HL-60/S4 (cell line): ENCODE data around the gene FITM2.
"Not testable (repeated sequence)": the region's sequence is repeated elsewhere in the genome, so short reads cannot be mapped to it uniquely, and the experiment has no call there.

ENCODE experiments used
- in situ Hi-C: fragments of 300-500 bp; cut with MboI; formaldehyde crosslinking; loops from 2 replicates; pipeline ENCODE4 v1.14.3; 2022; ENCODE audit warnings: low sequenced_read_pairs

The FITM2 gene

GRCh38 chr20:44334306-44334705 is 23.3 kb upstream of the FITM2 start:
- in situ Hi-C loops = no loop called here

DNA sequence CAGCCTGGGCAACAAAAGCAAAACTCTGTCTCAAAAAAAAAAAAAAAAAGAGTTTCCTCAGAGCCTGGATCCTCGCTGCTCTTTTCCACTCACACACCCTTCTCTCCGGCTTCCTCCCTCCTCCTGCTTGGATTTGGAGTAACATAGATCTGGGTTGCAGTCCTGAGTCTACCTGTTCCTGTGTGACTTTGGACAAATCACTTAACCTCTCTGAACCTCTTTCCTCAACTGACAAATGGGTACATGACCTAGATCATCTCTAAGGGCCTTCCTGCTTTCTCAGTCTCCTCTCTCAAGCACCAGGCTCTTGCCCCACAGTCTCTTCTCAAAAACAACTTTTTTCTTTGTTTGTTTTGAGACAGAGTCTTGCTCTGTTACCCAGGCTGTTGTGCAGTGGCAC is 20.2 kb upstream of the FITM2 start:
- in situ Hi-C loops = no loop called here

- in situ Hi-C loops = no loop called here
Observed at GRCh38 chr20:44328428-44328827, 17.4 kb upstream of the FITM2 start.

GRCh38 chr20:44327748-44328147 is 16.7 kb upstream of the FITM2 start:
- in situ Hi-C loops = not testable (repeated sequence)

DNA sequence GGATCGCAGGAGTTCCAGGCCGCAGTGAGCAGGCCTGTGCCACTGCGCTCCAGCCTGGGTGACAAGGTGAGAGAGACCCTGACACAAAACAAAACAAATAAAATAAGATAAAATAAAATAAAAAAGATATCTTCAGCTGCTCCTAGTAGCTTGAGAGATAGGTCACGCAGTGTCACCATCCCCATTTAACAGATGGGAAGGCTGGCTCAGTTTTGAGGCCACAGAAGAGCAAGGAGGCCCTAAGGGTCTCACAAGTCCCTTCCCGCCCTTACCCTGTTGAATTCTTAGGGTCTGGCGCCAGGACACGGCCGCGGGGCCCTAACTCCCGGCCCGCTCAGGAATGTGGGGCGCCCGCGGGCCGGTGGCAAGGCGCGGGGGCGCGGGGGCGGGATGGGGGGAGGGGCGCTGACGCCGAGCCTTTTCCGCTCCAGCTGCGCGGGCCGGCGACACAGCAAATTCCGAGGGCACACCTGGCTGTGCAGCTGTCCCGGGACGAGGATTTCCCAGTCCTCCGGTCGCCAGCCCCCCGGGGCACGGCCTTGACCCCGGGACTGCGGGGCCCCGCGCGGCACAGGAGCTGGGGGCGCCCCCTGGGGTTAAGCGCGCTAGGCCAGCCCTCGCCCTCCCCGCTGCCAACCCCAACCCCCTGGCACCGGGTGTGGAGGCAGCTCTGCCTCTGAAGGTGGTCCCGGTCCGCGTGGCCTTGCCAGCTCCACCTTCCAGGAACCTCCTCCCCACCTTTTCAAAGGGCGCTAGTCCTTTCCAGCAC is 15.6 kb upstream of the FITM2 start:
- in situ Hi-C loops = no loop called here

DNA sequence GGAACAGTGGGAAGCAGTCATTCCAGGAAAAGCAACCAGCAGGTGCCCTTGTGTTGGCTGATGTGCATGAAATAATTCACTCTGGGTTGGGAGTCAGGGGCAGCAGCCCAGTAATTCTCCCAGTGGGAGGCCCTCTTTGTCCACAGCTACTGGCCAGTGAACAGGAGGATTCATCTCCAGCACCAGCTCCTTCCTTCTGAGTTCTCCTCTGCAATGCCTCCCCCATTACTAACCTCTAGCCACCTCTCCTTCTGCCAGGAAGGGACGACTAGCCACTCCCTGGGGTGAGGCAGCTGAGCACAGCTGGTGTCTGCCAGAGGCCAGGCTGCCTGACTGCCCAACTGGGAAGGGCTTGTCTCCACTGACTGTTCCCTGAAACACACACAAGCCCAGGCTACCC is 13.3 kb upstream of the FITM2 start:
- in situ Hi-C loops = no loop called here

DNA sequence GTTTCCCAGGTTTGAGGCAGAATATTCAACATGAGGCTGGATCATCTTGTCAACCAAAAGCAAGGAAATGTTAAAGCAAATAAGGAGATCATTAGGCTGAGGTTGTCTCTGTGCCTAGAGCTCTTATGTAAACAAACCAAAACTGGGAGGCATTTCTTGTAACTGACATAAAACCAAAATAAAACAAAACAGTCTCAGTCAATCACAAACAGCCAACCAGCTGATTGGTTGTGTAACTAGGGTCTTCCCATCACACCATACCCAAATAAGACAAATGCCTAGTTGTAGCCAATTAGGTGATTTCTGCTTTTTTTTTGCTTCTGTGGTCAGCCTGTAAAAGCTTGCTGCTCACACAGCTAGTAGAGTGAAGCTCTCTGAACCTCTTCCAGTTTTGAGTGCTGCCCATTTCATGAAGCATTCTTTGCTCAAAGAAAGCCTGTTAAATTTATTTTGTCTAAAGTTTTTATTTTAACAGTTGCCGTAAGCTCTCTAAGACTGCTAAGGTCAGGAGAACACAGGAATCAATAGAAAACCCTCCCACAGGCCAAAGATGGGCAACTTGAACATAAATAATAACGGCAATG is 8.9 kb upstream of the FITM2 start:
- in situ Hi-C loops = no loop called here

- in situ Hi-C loops = no loop called here
Observed at GRCh38 chr20:44314870-44315269, 3.9 kb upstream of the FITM2 start.

DNA sequence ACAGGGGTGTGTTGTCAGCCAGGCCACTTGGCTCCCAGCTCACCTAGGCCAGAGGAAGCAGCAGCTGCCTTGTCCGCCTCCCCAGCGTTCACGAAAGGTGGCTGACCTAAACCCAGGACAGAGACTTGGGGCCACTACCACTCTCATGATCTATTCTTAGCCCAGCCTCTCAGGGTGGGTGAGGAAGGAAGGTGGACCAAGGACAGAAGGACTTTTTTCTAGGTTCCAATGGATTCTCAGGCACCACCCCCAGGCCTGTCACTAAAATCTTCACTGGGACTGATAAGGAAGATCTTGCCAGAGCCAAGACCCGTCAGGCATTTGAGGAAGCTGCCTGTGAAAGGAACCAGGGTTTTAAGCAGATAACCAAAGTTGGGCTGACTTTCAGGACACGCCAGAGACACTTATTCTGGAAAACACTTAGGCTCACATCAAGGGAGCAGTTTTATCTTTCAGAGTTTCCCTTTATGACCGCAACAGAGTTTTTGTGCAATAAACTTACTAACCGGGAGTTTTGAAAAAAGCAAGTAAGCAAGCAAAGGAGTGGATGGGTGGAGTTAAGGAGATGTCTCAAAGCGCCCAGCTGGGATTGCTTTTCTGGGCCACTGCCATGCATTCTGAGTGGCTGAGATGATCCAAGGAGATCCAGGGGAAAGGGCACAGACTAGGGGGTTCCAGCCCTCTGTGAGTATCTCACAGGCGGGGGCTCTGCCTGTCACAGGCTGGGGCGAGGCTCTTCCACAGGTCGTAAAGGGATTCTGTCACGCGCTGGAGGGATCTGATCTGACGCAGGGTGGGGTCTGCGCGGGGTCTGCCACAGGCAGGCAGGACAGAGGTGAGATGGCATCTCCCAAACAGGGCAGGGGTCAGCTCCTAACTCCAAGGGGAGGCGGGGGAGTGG is 989 bp downstream of the FITM2 start:
- in situ Hi-C loops = no loop called here

DNA sequence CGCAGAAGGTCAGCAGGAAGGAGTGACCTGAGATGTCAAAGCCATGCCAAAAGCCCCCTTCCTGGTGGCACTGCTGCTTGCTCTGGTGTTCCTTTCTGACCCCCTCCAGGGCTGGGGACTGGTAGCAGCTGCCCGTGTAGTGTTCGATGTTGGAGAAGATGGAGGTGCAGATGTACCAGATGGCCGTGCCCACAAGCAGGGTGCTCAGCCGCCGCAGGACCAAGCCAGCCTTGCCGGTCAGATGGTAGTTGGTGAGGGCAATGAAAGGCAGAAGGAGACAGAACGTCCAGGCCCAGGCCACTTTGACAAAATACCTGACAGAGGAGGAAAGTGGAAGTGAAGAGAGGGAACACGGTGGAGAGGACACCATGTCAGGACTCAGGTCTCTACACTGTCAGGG is 4.1 kb downstream of the FITM2 start:
- in situ Hi-C loops = no loop called here

GRCh38 chr20:44304383-44304782 is 6.6 kb downstream of the FITM2 start:
- in situ Hi-C loops = no loop called here

GRCh38 chr20:44302736-44303135 is 8.3 kb downstream of the FITM2 start:
- in situ Hi-C loops = no loop called here

DNA sequence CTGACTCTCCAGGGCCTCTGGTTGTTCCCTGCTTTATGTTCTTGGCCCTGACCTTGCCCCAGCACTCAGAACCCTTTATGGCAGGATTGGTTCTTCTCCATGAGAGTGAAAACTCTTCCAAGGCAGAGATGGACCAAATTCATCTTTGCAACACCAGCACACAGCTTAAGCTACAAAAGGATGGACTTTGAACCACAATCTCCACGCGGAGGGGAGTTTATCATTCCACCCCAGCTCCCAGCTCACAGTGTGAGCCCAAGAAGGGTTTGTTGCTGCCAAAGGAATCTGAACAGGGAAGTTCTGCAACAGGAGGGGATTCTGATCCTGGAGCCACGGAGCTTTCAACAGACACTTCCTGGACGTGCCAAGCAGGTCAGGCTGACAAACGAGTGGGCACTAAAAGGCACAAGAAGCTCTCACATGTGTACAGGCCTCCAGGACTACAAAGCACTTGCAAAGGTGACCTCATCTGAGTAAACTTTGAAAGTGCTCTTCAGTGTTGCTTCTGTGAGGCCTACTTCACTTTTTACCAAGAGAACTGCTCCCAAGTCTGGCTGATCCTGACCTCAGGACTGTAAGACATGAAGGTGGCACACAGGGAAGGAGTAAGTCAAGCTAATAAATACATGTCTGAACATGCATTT is 8.9 kb downstream of the FITM2 start:
- in situ Hi-C loops = no loop called here

- in situ Hi-C loops = no loop called here
Observed at GRCh38 chr20:44301285-44301684, 9.7 kb downstream of the FITM2 start.

DNA sequence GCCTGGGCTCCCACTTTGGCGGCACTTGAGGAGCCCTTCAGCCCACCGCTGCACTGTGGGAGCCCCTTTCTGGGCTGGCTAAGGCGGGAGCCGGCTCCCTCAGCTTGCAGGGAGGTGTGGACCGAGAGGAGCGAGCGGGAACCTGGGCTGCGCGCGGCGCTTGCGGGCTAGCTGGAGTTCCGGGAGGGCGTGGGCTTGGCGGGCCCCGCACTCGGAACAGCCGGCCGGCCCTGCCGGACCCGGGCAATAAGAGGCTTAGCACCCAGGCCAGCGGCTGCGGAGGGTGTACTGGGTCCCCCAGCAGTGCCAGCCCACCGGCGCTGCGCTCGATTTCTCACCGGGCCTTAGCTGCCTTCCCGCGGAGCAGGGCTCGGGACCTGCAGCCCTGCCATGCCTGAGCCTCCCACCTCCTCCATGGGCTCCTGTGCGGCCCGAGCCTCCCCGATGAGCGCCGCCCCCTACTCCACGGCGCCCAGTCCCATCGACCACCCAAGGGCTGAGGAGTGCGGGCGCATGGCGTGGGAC is 11.9 kb downstream of the FITM2 start:
- in situ Hi-C loops = not testable (repeated sequence)

- in situ Hi-C loops = no loop called here
Observed at GRCh38 chr20:44297721-44298120, 13.3 kb downstream of the FITM2 start.

GRCh38 chr20:44296011-44296410 is 15.0 kb downstream of the FITM2 start:
- in situ Hi-C loops = no loop called here

- in situ Hi-C loops = no loop called here
Observed at GRCh38 chr20:44291754-44292153, 19.2 kb downstream of the FITM2 start.

DNA sequence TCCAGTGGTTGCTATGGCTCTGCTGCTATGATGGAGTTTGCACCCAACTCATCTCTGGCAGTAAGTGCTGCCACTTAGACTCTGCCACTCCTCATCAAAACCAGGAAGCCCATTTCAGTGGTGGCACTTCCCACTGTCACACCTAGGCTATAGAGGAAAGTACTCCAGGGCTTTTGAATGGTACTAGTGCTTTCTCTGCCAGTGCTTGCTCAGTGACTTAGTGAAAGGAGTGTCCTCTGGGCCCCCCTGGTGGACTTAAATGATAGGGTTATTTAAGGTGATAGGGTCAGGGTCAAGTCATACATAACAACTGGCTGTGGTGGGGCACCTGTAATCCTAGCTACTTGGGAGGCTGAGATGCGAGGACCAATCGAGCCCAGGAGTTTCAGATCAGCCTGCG is 22.8 kb downstream of the FITM2 start:
- in situ Hi-C loops = no loop called here

DNA sequence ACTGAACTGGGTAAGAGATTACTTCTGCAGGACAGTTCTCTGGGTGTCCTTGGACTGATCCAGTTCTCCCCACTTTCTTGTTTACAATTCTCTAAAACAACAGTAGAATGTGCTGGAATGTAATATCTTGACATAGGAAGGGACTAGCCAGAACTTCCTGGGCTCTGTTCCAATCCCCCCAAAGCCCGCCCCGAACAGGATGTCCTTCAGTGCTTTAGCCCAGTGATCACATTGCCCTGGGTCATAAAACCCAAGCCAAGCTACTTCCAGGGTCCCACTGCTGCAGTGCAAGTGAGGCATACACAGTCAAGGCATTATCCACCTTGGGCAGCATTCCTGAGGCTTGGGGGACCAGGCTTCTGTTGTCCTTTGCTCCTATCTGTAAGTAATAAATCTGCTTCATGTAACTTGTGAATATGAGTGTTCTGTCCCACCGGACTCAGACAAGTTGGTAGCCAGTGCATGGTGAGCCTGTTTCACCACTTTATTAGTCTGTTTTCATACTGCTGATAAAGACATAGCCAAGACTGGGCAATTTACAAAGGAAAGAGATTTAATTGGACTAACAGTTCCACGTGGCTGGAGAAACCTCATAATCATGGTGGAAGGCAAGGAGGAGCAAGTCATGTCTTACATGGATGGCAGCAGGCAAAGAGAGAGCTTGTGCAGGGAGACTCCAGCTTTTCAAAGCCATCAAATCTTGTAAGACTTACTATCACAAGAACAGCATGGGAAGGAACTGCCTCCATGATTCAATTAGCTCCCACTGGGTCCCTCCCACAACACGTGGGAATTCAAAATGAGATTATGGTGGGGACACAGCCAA is 23.5 kb downstream of the FITM2 start:
- in situ Hi-C loops = no loop called here
